Neural cell (in vitro differentiated cells): Measurements from ENCODE around the gene XPNPEP3. TPM values are rescaled to one million over a fixed set of nuclear protein-coding genes. Genes with fewer than 3 reads are reported as not detected.

Experiments
- H2AFZ ChIP-seq: fragments of 200-600, 300-800 bp; sonication (generic), shearing (Covaris generic); 2 replicates; pipeline ENCODE4 v1.6.0; 2014; ENCODE audit warnings: low read depth, mild to moderate bottlenecking, antibody characterized with exemption, low read length, moderate library complexity
- H3F3A ChIP-seq: fragments of 200-600 bp; shearing (Covaris generic); 2 replicates; pipeline ENCODE4 v1.6.1; 2016; ENCODE audit warnings: mild to moderate bottlenecking, moderate library complexity, mixed read lengths, antibody characterized with exemption, low read length; ENCODE audit not compliant: insufficient read depth, poor library complexity, severe bottlenecking
- H3K27ac ChIP-seq: fragments of 200-600, 300-800 bp; sonication (generic), shearing (Covaris generic); 2 replicates; pipeline ENCODE4 v1.5.1; 2014; ENCODE audit warnings: mild to moderate bottlenecking, low read length, moderate library complexity
- H3K27me3 ChIP-seq: fragments of 300-800, 200-600 bp; sonication (generic), shearing (Covaris generic); 2 replicates; pipeline ENCODE4 v1.6.0; 2014; ENCODE audit warnings: mild to moderate bottlenecking, low read depth, low read length, moderate library complexity; ENCODE audit not compliant: insufficient read depth
- H3K36me3 ChIP-seq: fragments of 300-800, 200-600 bp; sonication (generic), shearing (Covaris generic); 2 replicates; pipeline ENCODE4 v1.5.1; 2014; ENCODE audit warnings: mild to moderate bottlenecking, antibody characterized with exemption, low read length, moderate library complexity; ENCODE audit not compliant: insufficient read depth
- H3K4me2 ChIP-seq: fragments of 300-800, 200-600 bp; sonication (generic), shearing (Covaris generic); 2 replicates; pipeline ENCODE4 v1.6.0; 2014; ENCODE audit warnings: mild to moderate bottlenecking, low read length
- H3K4me3 ChIP-seq: fragments of 300-800, 200-600 bp; sonication (generic), shearing (Covaris generic); 2 replicates; pipeline ENCODE4 v1.5.1; 2014; ENCODE audit warnings: mild to moderate bottlenecking, low read length, moderate library complexity
- H3K79me2 ChIP-seq: fragments of 200-600 bp; shearing (Covaris generic); replicated peaks from 2 replicates; pipeline ENCODE4 v1.6.0; 2014; ENCODE audit warnings: mild to moderate bottlenecking, low read length, moderate library complexity; ENCODE audit not compliant: insufficient read depth
- H3K9ac ChIP-seq: fragments of 300-800, 200-600 bp; sonication (generic), shearing (Covaris generic); 2 replicates; pipeline ENCODE4 v1.6.1; 2016; ENCODE audit warnings: mild to moderate bottlenecking, low read length, mixed read lengths
- H3K9me2 ChIP-seq: fragments of 200-600 bp; shearing (Covaris generic); 2 replicates; pipeline ENCODE4 v1.6.1; 2016; ENCODE audit warnings: mild to moderate bottlenecking, low read length, mixed read lengths; ENCODE audit not compliant: insufficient read depth
- H3K9me3 ChIP-seq: fragments of 200-600, 300-800 bp; sonication (generic), shearing (Covaris generic); 2 replicates; pipeline ENCODE4 v1.6.1; 2016; ENCODE audit warnings: mild to moderate bottlenecking, mixed run types, low read length, moderate library complexity, mixed read lengths
- H4K20me1 ChIP-seq: fragments of 200-600 bp; shearing (Covaris generic); 2 replicates; pipeline ENCODE4 v1.6.1; 2016; ENCODE audit warnings: mild to moderate bottlenecking, mixed run types; ENCODE audit not compliant: insufficient read depth
- CTCF ChIP-seq: fragments of 450-650 bp; IDR thresholded peaks from 2 replicates; pipeline ENCODE4 v1.5.1; 2014; ENCODE audit warnings: antibody characterized with exemption, mild to moderate bottlenecking, moderate library complexity; ENCODE audit not compliant: poor library complexity, severe bottlenecking
- EP300 ChIP-seq: fragments of 450-650 bp; conservative IDR thresholded peaks from 2 replicates; pipeline ENCODE4 v1.6.1; 2014; ENCODE audit warnings: antibody characterized with exemption, mild to moderate bottlenecking, moderate library complexity; ENCODE audit not compliant: poor library complexity, severe bottlenecking
- EZH2 ChIP-seq: fragments of 200-600, 300-800 bp; shearing (Covaris generic), sonication (generic); IDR thresholded peaks from 2 replicates; pipeline ENCODE4 v1.6.1; 2014; ENCODE audit warnings: antibody characterized with exemption, low read length, borderline replicate concordance, mild to moderate bottlenecking; ENCODE audit not compliant: insufficient read depth, poor library complexity, severe bottlenecking
- MXI1 ChIP-seq: fragments of 450-650 bp; conservative IDR thresholded peaks from 2 replicates; pipeline ENCODE4 v1.6.1; 2014; ENCODE audit warnings: antibody characterized with exemption, mild to moderate bottlenecking; ENCODE audit not compliant: poor library complexity, severe bottlenecking
- POLR2AphosphoS5 ChIP-seq: IDR thresholded peaks from 2 replicates; pipeline ENCODE4 v1.6.1; 2012
- RAD21 ChIP-seq: fragments of 450-650 bp; conservative IDR thresholded peaks from 2 replicates; pipeline ENCODE4 v1.6.1; 2014; ENCODE audit warnings: antibody characterized with exemption, mild to moderate bottlenecking, moderate library complexity
- SMC3 ChIP-seq: fragments of 450-650 bp; conservative IDR thresholded peaks from 2 replicates; pipeline ENCODE4 v1.6.1; 2014; ENCODE audit warnings: antibody characterized with exemption, mild to moderate bottlenecking, moderate library complexity; ENCODE audit not compliant: poor library complexity
- TAF1 ChIP-seq: IDR thresholded peaks from 2 replicates; pipeline ENCODE4 v1.6.1; 2012; ENCODE audit warnings: low read depth
- polyA plus RNA-seq: library from polyadenylated mRNA; depleted of rRNA; stranded (reverse); fragments of >200 nt; gene quantifications from 2 replicates; pipeline ENCODE4 v1.2.3, GENCODE V29; 2014
- TF ChIP-seq, protein P1 (sequence below): IDR thresholded peaks from 2 replicates; pipeline ENCODE4 v1.6.1; 2012; ENCODE audit warnings: borderline replicate concordance

The XPNPEP3 gene
- polyA plus RNA-seq, 1 donor from 2014 or later: 5.2 TPM

DNA sequence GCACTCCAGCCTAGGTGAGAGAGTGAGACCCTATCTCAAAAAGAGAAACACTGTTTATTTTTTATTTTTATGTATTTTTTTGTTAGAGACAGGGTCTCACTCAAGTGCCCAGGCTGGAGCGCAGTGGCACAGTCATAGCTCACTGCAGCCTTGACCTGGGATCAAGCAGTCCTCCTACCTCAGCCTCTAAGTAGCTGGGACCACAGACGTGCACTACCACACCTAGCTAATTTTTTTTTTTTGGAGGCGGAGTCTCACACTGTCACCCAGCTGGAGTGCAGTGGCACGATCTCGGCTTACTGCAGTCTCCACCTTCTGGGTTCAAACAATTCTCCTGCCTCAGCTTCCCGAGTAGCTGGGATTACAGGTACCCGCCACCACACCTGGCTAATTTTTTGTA is 100.7 kb downstream of the XPNPEP3 start:
- Histone ChIP-seq H3K36me3 (no peaks in the 10 kb centered on the region), H4K20me1 (no peaks in the 10 kb centered on the region), H3F3A (no peaks in the 10 kb centered on the region), H3K79me2 (peaks cover 46% of the 10 kb centered on the region), H3K9ac (no peak overlapping the region), H3K9me2 (no peaks in the 10 kb centered on the region), H3K4me3 (no peak overlapping the region), H2AFZ (no peak overlapping the region), H3K27me3 (no peaks in the 10 kb centered on the region), H3K27ac (no peak overlapping the region), H3K4me2 (no peak overlapping the region), H3K9me3 (no peaks in the 10 kb centered on the region)
- no peak for TF ChIP-seq MXI1

GRCh38 chr22:40958299-40958698 is 101.4 kb downstream of the XPNPEP3 start:
- no peaks in the 10 kb centered on the region for H3K36me3 ChIP-seq
- H3K4me2 ChIP-seq: no peak overlapping the region
- no peak overlapping the region for H2AFZ ChIP-seq
- no peaks in the 10 kb centered on the region for H3K9me2 ChIP-seq
- no peak for TF ChIP-seq SMC3
- no peak for TF ChIP-seq EZH2
- no peak for TF ChIP-seq EP300
- TF ChIP-seq RAD21: no peak
- TF ChIP-seq, protein P1, sequence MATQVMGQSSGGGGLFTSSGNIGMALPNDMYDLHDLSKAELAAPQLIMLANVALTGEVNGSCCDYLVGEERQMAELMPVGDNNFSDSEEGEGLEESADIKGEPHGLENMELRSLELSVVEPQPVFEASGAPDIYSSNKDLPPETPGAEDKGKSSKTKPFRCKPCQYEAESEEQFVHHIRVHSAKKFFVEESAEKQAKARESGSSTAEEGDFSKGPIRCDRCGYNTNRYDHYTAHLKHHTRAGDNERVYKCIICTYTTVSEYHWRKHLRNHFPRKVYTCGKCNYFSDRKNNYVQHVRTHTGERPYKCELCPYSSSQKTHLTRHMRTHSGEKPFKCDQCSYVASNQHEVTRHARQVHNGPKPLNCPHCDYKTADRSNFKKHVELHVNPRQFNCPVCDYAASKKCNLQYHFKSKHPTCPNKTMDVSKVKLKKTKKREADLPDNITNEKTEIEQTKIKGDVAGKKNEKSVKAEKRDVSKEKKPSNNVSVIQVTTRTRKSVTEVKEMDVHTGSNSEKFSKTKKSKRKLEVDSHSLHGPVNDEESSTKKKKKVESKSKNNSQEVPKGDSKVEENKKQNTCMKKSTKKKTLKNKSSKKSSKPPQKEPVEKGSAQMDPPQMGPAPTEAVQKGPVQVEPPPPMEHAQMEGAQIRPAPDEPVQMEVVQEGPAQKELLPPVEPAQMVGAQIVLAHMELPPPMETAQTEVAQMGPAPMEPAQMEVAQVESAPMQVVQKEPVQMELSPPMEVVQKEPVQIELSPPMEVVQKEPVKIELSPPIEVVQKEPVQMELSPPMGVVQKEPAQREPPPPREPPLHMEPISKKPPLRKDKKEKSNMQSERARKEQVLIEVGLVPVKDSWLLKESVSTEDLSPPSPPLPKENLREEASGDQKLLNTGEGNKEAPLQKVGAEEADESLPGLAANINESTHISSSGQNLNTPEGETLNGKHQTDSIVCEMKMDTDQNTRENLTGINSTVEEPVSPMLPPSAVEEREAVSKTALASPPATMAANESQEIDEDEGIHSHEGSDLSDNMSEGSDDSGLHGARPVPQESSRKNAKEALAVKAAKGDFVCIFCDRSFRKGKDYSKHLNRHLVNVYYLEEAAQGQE: no peak
- no peak for TF ChIP-seq CTCF
- TF ChIP-seq MXI1: no peak
- TF ChIP-seq TAF1: no peak
- TF ChIP-seq POLR2AphosphoS5: no peak
- no peaks in the 10 kb centered on the region for H3K27me3 ChIP-seq
- no peaks in the 10 kb centered on the region for H3F3A ChIP-seq
- peaks cover 39% of the 10 kb centered on the region for H3K79me2 ChIP-seq
- H3K27ac ChIP-seq: no peak overlapping the region
- H3K9me3 ChIP-seq: no peaks in the 10 kb centered on the region
- no peak overlapping the region for H3K4me3 ChIP-seq
- no peaks in the 10 kb centered on the region for H4K20me1 ChIP-seq
- H3K9ac ChIP-seq: no peak overlapping the region

DNA sequence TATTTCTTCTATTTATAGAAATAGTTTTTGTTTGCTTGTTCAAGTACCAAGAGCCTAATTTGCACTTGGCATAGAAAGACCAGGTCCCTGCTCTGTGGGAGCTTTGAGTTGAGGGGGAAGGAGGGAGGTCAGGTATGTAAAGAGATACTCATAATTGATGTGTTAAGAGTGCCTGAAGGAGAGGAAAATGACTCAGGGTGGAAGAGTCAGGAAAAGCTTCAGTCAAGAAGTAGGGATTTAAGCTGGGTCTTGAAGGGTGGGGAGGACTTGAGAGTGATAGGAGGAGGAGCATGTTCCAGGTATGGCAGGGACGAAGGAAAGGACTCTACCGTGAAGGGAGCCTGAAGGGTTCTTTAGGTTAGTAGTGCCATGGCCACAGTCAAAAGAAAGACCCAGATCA is 103.2 kb downstream of the XPNPEP3 start:
- Histone ChIP-seq H3K27ac (no peak overlapping the region), H3F3A (no peaks in the 10 kb centered on the region), H3K79me2 (peaks cover 21% of the 10 kb centered on the region), H4K20me1 (no peaks in the 10 kb centered on the region), H3K9me3 (no peaks in the 10 kb centered on the region), H3K4me3 (no peak overlapping the region), H3K9me2 (no peaks in the 10 kb centered on the region), H3K9ac (no peak overlapping the region), H3K4me2 (no peak overlapping the region), H3K27me3 (no peaks in the 10 kb centered on the region), H2AFZ (no peak overlapping the region), H3K36me3 (peaks cover 7% of the 10 kb centered on the region)
- TF ChIP-seq SMC3: no peak
- TF ChIP-seq RAD21: no peak
- no peak for TF ChIP-seq TAF1
- TF ChIP-seq EP300: no peak
- TF ChIP-seq CTCF: no peak
- TF ChIP-seq EZH2: no peak
- TF ChIP-seq POLR2AphosphoS5: no peak
- TF ChIP-seq, protein P1: no peak
- TF ChIP-seq MXI1: no peak
